Lower lobe of right lung (tissue), 2 donors: ENCODE results near the gene PMFBP1. TPM values are rescaled to one million over a fixed set of nuclear protein-coding genes. Genes with fewer than 3 reads are reported as not detected.
"Not testable (repeated sequence)": the region's sequence is repeated elsewhere in the genome, so short reads cannot be mapped to it uniquely, and the experiment has no call there.

Experiments
- ATAC-seq, 2 donors: fragments of 200-7000 bp; cut with Tn5 transposase; one replicate each; pipeline ENCODE4 v1.9.1; 2020 to 2022; ENCODE audit warnings: mild to moderate bottlenecking in 2 of 2, moderate library complexity in 2 of 2
- DNase-seq: peaks from one replicate; pipeline ENCODE4 v3.0.0-alpha.2; 2020
- H3K27ac ChIP-seq: fragments of 200-600 bp; one replicate; pipeline ENCODE4 v1.8.0; 2022
- H3K27me3 ChIP-seq: fragments of 200-600 bp; one replicate; pipeline ENCODE4 v1.8.0; 2022; ENCODE audit warnings: low read depth
- H3K36me3 ChIP-seq: fragments of 200-600 bp; one replicate; pipeline ENCODE4 v1.8.0; 2022; ENCODE audit warnings: mild to moderate bottlenecking
- H3K4me1 ChIP-seq: fragments of 200-600 bp; one replicate; pipeline ENCODE4 v1.8.0; 2022
- H3K4me3 ChIP-seq: fragments of 200-600 bp; one replicate; pipeline ENCODE4 v1.8.0; 2022; ENCODE audit warnings: mild to moderate bottlenecking
- H3K9me3 ChIP-seq: fragments of 200-600 bp; one replicate; pipeline ENCODE4 v1.8.0; 2022
- CTCF ChIP-seq: fragments of 200-600 bp; IDR thresholded peaks from one replicate; pipeline ENCODE4 v1.8.0; 2022; ENCODE audit warnings: antibody characterized with exemption, mild to moderate bottlenecking
- intact Hi-C: fragments of 100-400 bp; cut with DNase I; formaldehyde crosslinking; loops from one replicate; pipeline ENCODE4 v1.11.0; 2022
- total RNA-seq: library from RNA; stranded (reverse); fragmentation: NEBNext Ultra II Directional; extraction: Animal tissue kit (Norgen Biotek cat#: 25700); gene quantifications from one replicate; pipeline ENCODE4 v1.2.1, GENCODE V29; 2021
- donor health status: DM: no; HTN: yes; CAD: no; lungs with severe emphysema.

The PMFBP1 gene
- total RNA-seq, 1 donor from 2014 or later = 0.62 TPM

- DNase-seq (no peak), ATAC-seq (no peak)
- Histone ChIP-seq H3K4me1 (no peaks in the 10 kb centered on the region), H3K9me3 (no peaks in the 10 kb centered on the region), H3K4me3 (no peak overlapping the region), H3K27ac (no peak overlapping the region), H3K27me3 (no peaks in the 10 kb centered on the region), H3K36me3 (peaks cover 50% of the 10 kb centered on the region)
- no peak for TF ChIP-seq CTCF
- intact Hi-C loops = no loop called here
Observed at GRCh38 chr16:72084445-72084844, 87.5 kb downstream of the PMFBP1 start.

GRCh38 chr16:72083778-72084404, 88.1 kb downstream of the PMFBP1 start:
- no peak overlapping the region for H3K27ac ChIP-seq
- ATAC-seq (no peak), DNase-seq (no peak)
- H3K36me3 ChIP-seq = peaks cover 45% of the 10 kb centered on the region
- H3K4me3 ChIP-seq = no peak overlapping the region
- no peaks in the 10 kb centered on the region for H3K27me3 ChIP-seq
- intact Hi-C loops = no loop called here
- H3K9me3 ChIP-seq = no peaks in the 10 kb centered on the region
- no peaks in the 10 kb centered on the region for H3K4me1 ChIP-seq
- no peak for TF ChIP-seq CTCF

GRCh38 chr16:72076991-72077706, 94.8 kb downstream of the PMFBP1 start:
- H3K9me3 ChIP-seq, H3K27ac ChIP-seq, intact Hi-C loops, DNase-seq, H3K4me1 ChIP-seq, H3K36me3 ChIP-seq, H3K27me3 ChIP-seq, ATAC-seq, H3K4me3 ChIP-seq: not testable (repeated sequence)

- peak; percentile 34 to 70 for ATAC-seq
- H3K27ac ChIP-seq, intact Hi-C loops: not testable (repeated sequence)
Observed at GRCh38 chr16:72075067-72075466, 96.9 kb downstream of the PMFBP1 start.

GRCh38 chr16:72073560-72074230, 98.3 kb downstream of the PMFBP1 start:
- no peak for DNase-seq
- Histone ChIP-seq H3K27me3 (no peaks in the 10 kb centered on the region), H3K27ac (peak overlapping the region; percentile 28), H3K4me3 (no peak overlapping the region), H3K4me1 (peaks cover 4% of the 10 kb centered on the region), H3K36me3 (peaks cover 3% of the 10 kb centered on the region), H3K9me3 (no peaks in the 10 kb centered on the region)
- peak; percentile 47 to 66 for ATAC-seq
- intact Hi-C loops = no loop called here
- no peak for TF ChIP-seq CTCF

More at GRCh38 chr16:72075067-72075466, 96.9 kb downstream of the PMFBP1 start:
- not testable (repeated sequence) for H3K4me1 ChIP-seq, H3K36me3 ChIP-seq, DNase-seq, H3K4me3 ChIP-seq, H3K9me3 ChIP-seq, H3K27me3 ChIP-seq

- no peaks in the 10 kb centered on the region for H3K27me3 ChIP-seq
- TF ChIP-seq CTCF = no peak
- no peak overlapping the region for H3K4me3 ChIP-seq
- intact Hi-C loops = no loop called here
- peak overlapping the region; percentile 67 for H3K27ac ChIP-seq
- H3K9me3 ChIP-seq = no peaks in the 10 kb centered on the region
- ATAC-seq = peak; percentile 25 to 40
- no peak for DNase-seq
- peaks cover 3% of the 10 kb centered on the region for H3K36me3 ChIP-seq
- H3K4me1 ChIP-seq = peaks cover 7% of the 10 kb centered on the region
Observed at GRCh38 chr16:72072514-72073342, 99.2 kb downstream of the PMFBP1 start.
